22Rv1 (cell line): ENCODE results near the gene PUM2.

ENCODE experiments used
- ZFX ChIP-seq: fragments of 450-650 bp; IDR thresholded peaks from 2 replicates; pipeline ENCODE4 v1.6.1; 2017; ENCODE audit warnings: antibody characterized with exemption, borderline replicate concordance
- TF ChIP-seq, protein P1 (sequence below): fragments of 450-650 bp; IDR thresholded peaks from 2 replicates; pipeline ENCODE4 v1.5.1; 2017; ENCODE audit warnings: mild to moderate bottlenecking

DNA sequence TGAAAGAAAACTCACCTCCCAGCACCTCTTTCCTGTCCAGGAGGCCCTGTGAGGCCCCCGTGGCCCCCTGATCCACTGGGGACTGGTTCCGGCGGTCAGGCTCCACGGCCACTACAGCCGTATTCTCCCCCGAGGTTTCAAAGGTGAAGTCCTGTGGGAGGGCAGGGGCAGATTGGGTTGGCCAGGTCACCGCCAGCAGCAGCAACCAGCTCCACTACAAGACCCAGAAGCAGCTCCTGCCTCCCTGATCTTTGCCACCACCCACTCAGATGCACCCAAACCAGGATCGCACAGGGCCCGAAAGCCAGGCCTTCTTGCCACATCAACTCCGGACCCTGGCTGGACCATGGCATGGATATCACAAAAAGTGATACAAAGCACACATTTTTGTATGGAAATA lies 147.6 kb downstream of the PUM2 start:
- TF ChIP-seq, protein P1, sequence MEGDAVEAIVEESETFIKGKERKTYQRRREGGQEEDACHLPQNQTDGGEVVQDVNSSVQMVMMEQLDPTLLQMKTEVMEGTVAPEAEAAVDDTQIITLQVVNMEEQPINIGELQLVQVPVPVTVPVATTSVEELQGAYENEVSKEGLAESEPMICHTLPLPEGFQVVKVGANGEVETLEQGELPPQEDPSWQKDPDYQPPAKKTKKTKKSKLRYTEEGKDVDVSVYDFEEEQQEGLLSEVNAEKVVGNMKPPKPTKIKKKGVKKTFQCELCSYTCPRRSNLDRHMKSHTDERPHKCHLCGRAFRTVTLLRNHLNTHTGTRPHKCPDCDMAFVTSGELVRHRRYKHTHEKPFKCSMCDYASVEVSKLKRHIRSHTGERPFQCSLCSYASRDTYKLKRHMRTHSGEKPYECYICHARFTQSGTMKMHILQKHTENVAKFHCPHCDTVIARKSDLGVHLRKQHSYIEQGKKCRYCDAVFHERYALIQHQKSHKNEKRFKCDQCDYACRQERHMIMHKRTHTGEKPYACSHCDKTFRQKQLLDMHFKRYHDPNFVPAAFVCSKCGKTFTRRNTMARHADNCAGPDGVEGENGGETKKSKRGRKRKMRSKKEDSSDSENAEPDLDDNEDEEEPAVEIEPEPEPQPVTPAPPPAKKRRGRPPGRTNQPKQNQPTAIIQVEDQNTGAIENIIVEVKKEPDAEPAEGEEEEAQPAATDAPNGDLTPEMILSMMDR = no peak
- no peak for TF ChIP-seq ZFX
